PC-3 (cell line): Measurements from ENCODE around the gene CPB2. TPM values are rescaled to one million over a fixed set of nuclear protein-coding genes. Genes with fewer than 3 reads are reported as not detected.
A peak's percentile ranks its signal among the peaks of the same experiment; 100 is the strongest.

Experiments used
- ATAC-seq: fragments of 200-7000 bp; cut with Tn5 transposase; 2 replicates; pipeline ENCODE4 v1.9.1; 2020; ENCODE audit warnings: mild to moderate bottlenecking, moderate library complexity
- BruUV-seq: library from RNA; stranded (reverse); fragments of 400-500 nt; replicated peaks from 2 replicates; lab custom pipeline; 2021; lab: Mats Ljungman, UMichigan
- CTCF ChIA-PET: fragments of 300-600 bp; sonication (Branson Sonifier 250); formaldehyde crosslinking; loops from one replicate; lab custom pipeline; 2022; ENCODE audit warnings: antibody characterized with exemption; lab: Charles Lee
- POLR2A ChIA-PET: fragments of 300-600 bp; sonication (Branson Sonifier 250); formaldehyde crosslinking; loops from one replicate; lab custom pipeline; 2022; ENCODE audit warnings: antibody characterized with exemption; ENCODE audit not compliant: unreplicated experiment; lab: Charles Lee
- DNase-seq: peaks from one replicate; pipeline ENCODE4 v3.0.0-alpha.2; 2015
- H2AFZ ChIP-seq: fragments of 300-600 bp; sonication (generic); 2 replicates; pipeline ENCODE4 v1.6.0; 2016; ENCODE audit warnings: antibody characterized with exemption, low read length
- H3F3A ChIP-seq: fragments of 300-600 bp; sonication (generic); one replicate; pipeline ENCODE4 v1.6.0; 2017; ENCODE audit warnings: antibody characterized with exemption, low read length, control low read depth, mild to moderate bottlenecking; ENCODE audit not compliant: unreplicated experiment
- H3K27ac ChIP-seq: fragments of 300-600 bp; sonication (generic); 2 replicates; pipeline ENCODE4 v1.5.1; 2016; ENCODE audit warnings: mild to moderate bottlenecking, low read length
- H3K27me3 ChIP-seq: fragments of 300-600 bp; sonication (generic); 2 replicates; pipeline ENCODE4 v1.6.1; 2016; ENCODE audit warnings: low read length, mixed read lengths
- H3K36me3 ChIP-seq: fragments of 300-600 bp; sonication (generic); 2 replicates; pipeline ENCODE4 v1.6.1; 2016; ENCODE audit warnings: low read depth, mixed run types, low read length, mixed read lengths
- H3K4me1 ChIP-seq: fragments of 300-600 bp; sonication (generic); 2 replicates; pipeline ENCODE4 v1.5.1; 2016; ENCODE audit warnings: low read length; ENCODE audit not compliant: insufficient read depth
- H3K4me2 ChIP-seq: fragments of 300-600 bp; sonication (generic); 2 replicates; pipeline ENCODE4 v1.6.0; 2016; ENCODE audit warnings: low read length
- H3K4me3 ChIP-seq: fragments of 300-600 bp; sonication (generic); 2 replicates; pipeline ENCODE4 v1.5.1; 2016; ENCODE audit warnings: mild to moderate bottlenecking, low read length, mixed read lengths
- H3K79me2 ChIP-seq: fragments of 300-600 bp; sonication (generic); 2 replicates; pipeline ENCODE4 v1.6.1; 2017; ENCODE audit warnings: low read length, mixed read lengths
- H3K9ac ChIP-seq: fragments of 300-600 bp; sonication (generic); 2 replicates; pipeline ENCODE4 v1.6.0; 2016; ENCODE audit warnings: mild to moderate bottlenecking, low read length
- H3K9me2 ChIP-seq: fragments of 300-600 bp; sonication (generic); replicated peaks from 2 replicates; pipeline ENCODE4 v1.6.1; 2016; ENCODE audit warnings: mixed run types, low read length, mixed read lengths
- H3K9me3 ChIP-seq: fragments of 300-600 bp; sonication (generic); 2 replicates; pipeline ENCODE4 v1.6.1; 2016; ENCODE audit warnings: low read length, mixed read lengths
- H4K20me1 ChIP-seq: fragments of 300-600 bp; sonication (generic); 2 replicates; pipeline ENCODE4 v1.6.1; 2016; ENCODE audit warnings: low read length, mixed read lengths
- EZH2 ChIP-seq: fragments of 300-600 bp; sonication (generic); IDR thresholded peaks from one replicate; pipeline ENCODE4 v1.6.1; 2017; ENCODE audit warnings: antibody characterized with exemption, mild to moderate bottlenecking, low read length; ENCODE audit not compliant: unreplicated experiment
- EZH2phosphoT487 ChIP-seq: fragments of 300-600 bp; sonication (generic); IDR thresholded peaks from 2 replicates; pipeline ENCODE4 v1.6.1; 2018; ENCODE audit warnings: mild to moderate bottlenecking, antibody characterized with exemption, low read length, borderline replicate concordance
- intact Hi-C: fragments of 100-400 bp; cut with micrococcal nuclease; formaldehyde crosslinking; loops from 2 replicates; pipeline ENCODE4 v1.9.0; 2023
- total RNA-seq: library from RNA; depleted of rRNA; stranded (reverse); fragments of >200 nt; gene quantifications from 2 replicates; pipeline ENCODE4 v1.2.3, GENCODE V29; 2014
- TF ChIP-seq, protein P1 (sequence below): fragments of 300-600 bp; sonication (generic); conservative IDR thresholded peaks from 2 replicates; pipeline ENCODE4 v1.5.1; 2017; ENCODE audit warnings: antibody characterized with exemption, low read depth, mild to moderate bottlenecking, low read length

CPB2 gene
- total RNA-seq, 1 experiment from 2014 or later, result not detected

DNA sequence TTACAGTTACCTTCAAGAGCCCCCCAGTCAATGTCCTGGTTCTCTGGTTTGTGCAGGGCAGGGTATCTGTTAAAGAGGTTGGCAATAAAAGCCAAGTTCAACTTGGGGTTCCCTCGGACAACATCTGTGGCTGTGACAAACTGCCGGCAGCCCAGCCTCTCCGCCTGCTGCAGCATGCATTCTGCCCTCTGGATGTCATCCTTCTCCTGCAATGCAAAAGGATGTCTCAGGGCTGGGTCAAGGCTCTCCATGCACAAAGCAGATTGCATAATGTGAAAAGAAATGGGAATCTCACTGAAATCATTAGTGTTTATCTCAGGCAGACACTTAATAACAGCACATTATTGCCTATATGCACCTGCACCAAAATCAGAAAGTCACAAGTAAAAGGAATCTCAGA is 42.1 kb upstream of the CPB2 start:
- no peak for TF ChIP-seq EZH2phosphoT487
- TF ChIP-seq EZH2, result no peak
- TF ChIP-seq, protein P1, sequence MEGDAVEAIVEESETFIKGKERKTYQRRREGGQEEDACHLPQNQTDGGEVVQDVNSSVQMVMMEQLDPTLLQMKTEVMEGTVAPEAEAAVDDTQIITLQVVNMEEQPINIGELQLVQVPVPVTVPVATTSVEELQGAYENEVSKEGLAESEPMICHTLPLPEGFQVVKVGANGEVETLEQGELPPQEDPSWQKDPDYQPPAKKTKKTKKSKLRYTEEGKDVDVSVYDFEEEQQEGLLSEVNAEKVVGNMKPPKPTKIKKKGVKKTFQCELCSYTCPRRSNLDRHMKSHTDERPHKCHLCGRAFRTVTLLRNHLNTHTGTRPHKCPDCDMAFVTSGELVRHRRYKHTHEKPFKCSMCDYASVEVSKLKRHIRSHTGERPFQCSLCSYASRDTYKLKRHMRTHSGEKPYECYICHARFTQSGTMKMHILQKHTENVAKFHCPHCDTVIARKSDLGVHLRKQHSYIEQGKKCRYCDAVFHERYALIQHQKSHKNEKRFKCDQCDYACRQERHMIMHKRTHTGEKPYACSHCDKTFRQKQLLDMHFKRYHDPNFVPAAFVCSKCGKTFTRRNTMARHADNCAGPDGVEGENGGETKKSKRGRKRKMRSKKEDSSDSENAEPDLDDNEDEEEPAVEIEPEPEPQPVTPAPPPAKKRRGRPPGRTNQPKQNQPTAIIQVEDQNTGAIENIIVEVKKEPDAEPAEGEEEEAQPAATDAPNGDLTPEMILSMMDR, result 0 out of 2 replicates have a peak, but pooled peaks have one; percentile 11
- H3K27me3 ChIP-seq, result no peaks in the 10 kb centered on the region
- peak; percentile 38; the same call in 1 of the 2 replicates for ATAC-seq
- H3K9me2 ChIP-seq, result no peaks in the 10 kb centered on the region
- H3K9ac ChIP-seq, result no peak overlapping the region
- H3K27ac ChIP-seq, result no peak overlapping the region
- no peaks in the 10 kb centered on the region for H3K79me2 ChIP-seq
- no peak overlapping the region for H2AFZ ChIP-seq
- no peak overlapping the region for H3K4me3 ChIP-seq
- peaks cover 20% of the 10 kb centered on the region; the same call in 1 of the 2 replicates for H3K4me1 ChIP-seq
- ChIA-PET CTCF (no interaction called here), POLR2A (no interaction called here)
- no peaks in the 10 kb centered on the region for H3K9me3 ChIP-seq
- intact Hi-C loops, result no loop called here
- no peak for DNase-seq
- H4K20me1 ChIP-seq, result no peaks in the 10 kb centered on the region
- BruUV-seq, result no TSS peak
- H3K4me2 ChIP-seq, result no peak overlapping the region
- H3F3A ChIP-seq, result no peaks in the 10 kb centered on the region
- H3K36me3 ChIP-seq, result peaks cover 30% of the 10 kb centered on the region; the same call in 1 of the 2 replicates

DNA sequence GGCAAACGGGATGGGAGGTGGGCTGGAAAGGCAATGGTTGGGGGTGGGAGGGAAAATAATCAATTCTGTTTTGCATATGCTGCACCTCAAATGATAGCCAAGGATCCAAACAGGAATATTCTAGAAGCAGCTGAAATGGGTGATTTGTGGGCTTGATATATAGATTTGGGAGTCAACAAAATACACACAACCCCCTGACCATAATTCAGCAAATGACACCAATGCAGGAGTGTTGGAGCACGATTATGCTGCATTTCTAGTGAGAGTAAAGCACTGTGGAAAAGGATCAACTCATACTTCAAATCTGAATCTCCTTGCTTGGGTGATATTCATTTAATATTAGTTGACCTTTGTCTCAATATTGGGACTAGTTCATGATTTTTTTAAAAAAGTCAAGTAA is 41.1 kb upstream of the CPB2 start:
- no peak for DNase-seq
- H3K9ac ChIP-seq, result no peak overlapping the region
- H3K4me1 ChIP-seq, result peaks cover 20% of the 10 kb centered on the region; the same call in 1 of the 2 replicates
- no peaks in the 10 kb centered on the region for H3K27me3 ChIP-seq
- H3K9me2 ChIP-seq, result no peaks in the 10 kb centered on the region
- no peak overlapping the region for H2AFZ ChIP-seq
- no peak for TF ChIP-seq EZH2
- TF ChIP-seq, protein P1, result no peak
- no peak for TF ChIP-seq EZH2phosphoT487
- H3F3A ChIP-seq, result no peaks in the 10 kb centered on the region
- no peak overlapping the region for H3K4me2 ChIP-seq
- ATAC-seq, result no peak
- no peak overlapping the region for H3K4me3 ChIP-seq
- peaks cover 29% of the 10 kb centered on the region for H3K36me3 ChIP-seq
- no peaks in the 10 kb centered on the region for H3K9me3 ChIP-seq
- CTCF ChIA-PET, result no interaction called here
- intact Hi-C loops, result no loop called here
- no peak overlapping the region for H3K27ac ChIP-seq
- BruUV-seq, result no TSS peak
- POLR2A ChIA-PET, result no interaction called here
- no peaks in the 10 kb centered on the region for H3K79me2 ChIP-seq
- no peaks in the 10 kb centered on the region for H4K20me1 ChIP-seq

DNA sequence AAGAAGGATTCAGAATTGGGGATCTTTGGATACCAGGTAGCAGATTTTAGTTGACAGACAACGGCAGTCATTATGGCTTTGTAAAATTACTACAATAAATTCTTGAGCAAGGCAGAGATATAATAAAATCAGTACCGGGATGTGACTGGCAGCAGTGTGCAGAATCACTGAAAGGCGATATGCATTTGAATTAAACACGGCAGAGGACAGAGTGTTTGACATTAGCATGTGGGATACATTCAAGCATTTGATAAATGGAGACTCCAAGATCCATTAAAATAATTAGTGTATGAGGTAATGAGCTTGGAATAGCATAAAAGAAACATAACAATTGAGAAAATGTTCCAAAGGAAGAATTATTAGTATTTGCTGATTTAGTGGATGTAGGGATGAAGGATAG is 40.3 kb upstream of the CPB2 start:
- no peaks in the 10 kb centered on the region for H3K9me2 ChIP-seq
- no TSS peak for BruUV-seq
- no peaks in the 10 kb centered on the region for H3K9me3 ChIP-seq
- intact Hi-C loops, result no loop called here
- DNase-seq, result no peak
- POLR2A ChIA-PET, result no interaction called here
- H3K9ac ChIP-seq, result no peak overlapping the region
- H3K4me3 ChIP-seq, result no peak overlapping the region
- no peak for TF ChIP-seq EZH2
- TF ChIP-seq EZH2phosphoT487, result no peak
- TF ChIP-seq, protein P1, result no peak
- H2AFZ ChIP-seq, result no peak overlapping the region
- no peak overlapping the region for H3K4me2 ChIP-seq
- H4K20me1 ChIP-seq, result no peaks in the 10 kb centered on the region
- no peaks in the 10 kb centered on the region for H3F3A ChIP-seq
- peaks cover 25% of the 10 kb centered on the region for H3K36me3 ChIP-seq
- no peaks in the 10 kb centered on the region for H3K79me2 ChIP-seq
- ATAC-seq, result no peak
- CTCF ChIA-PET, result no interaction called here
- H3K4me1 ChIP-seq, result peaks cover 16% of the 10 kb centered on the region; the same call in 1 of the 2 replicates
- no peaks in the 10 kb centered on the region for H3K27me3 ChIP-seq
- H3K27ac ChIP-seq, result no peak overlapping the region
